HEK293 (cell line): ENCODE measurements around the gene TMEM255B.

Experiments used
- BCL11A ChIP-seq: fragments of 450-650 bp; formaldehyde crosslinking; IDR thresholded peaks from 2 replicates; pipeline ENCODE4 v1.5.1; 2016; ENCODE audit warnings: low read depth, missing biosample characterization, missing genetic modification characterization
- CTCF ChIP-seq: fragments of 450-650 bp; formaldehyde crosslinking; IDR thresholded peaks from 2 replicates; pipeline ENCODE4 v1.5.1; 2016; ENCODE audit warnings: missing biosample characterization, missing genetic modification characterization
- EGR2 ChIP-seq: fragments of 450-650 bp; formaldehyde crosslinking; IDR thresholded peaks from 2 replicates; pipeline ENCODE4 v1.5.1; 2016; ENCODE audit warnings: low read depth, missing biosample characterization, missing genetic modification characterization
- HOXD13 ChIP-seq: sonication (generic); formaldehyde crosslinking; IDR thresholded peaks from 2 replicates; pipeline ENCODE4 v1.8.0; 2022; ENCODE audit warnings: missing genetic modification reagents, borderline replicate concordance
- KLF9 ChIP-seq: fragments of 450-650 bp; formaldehyde crosslinking; IDR thresholded peaks from 2 replicates; pipeline ENCODE4 v1.5.1; 2016; ENCODE audit warnings: missing biosample characterization, missing genetic modification characterization, low read depth
- PRDM1 ChIP-seq: fragments of 450-650 bp; formaldehyde crosslinking; IDR thresholded peaks from 2 replicates; pipeline ENCODE4; 2016; ENCODE audit warnings: missing biosample characterization, missing genetic modification characterization
- REST ChIP-seq: fragments of 450-650 bp; formaldehyde crosslinking; IDR thresholded peaks from 2 replicates; pipeline ENCODE4 v1.5.1; 2016; ENCODE audit warnings: missing biosample characterization, missing genetic modification characterization
- TCF7L2 ChIP-seq: IDR thresholded peaks from 2 replicates; pipeline ENCODE4 v1.6.1; 2011; ENCODE audit warnings: low read depth, mild to moderate bottlenecking, inconsistent platforms, low read length, moderate library complexity, borderline replicate concordance
- TSHZ1 ChIP-seq: fragments of 450-650 bp; formaldehyde crosslinking; IDR thresholded peaks from 2 replicates; pipeline ENCODE4 v1.5.1; 2016; ENCODE audit warnings: missing biosample characterization, missing genetic modification characterization, borderline replicate concordance
- ZNF112 ChIP-seq: fragments of 450-650 bp; formaldehyde crosslinking; IDR thresholded peaks from 2 replicates; pipeline ENCODE4 v1.5.0; 2017; ENCODE audit warnings: missing biosample characterization, missing genetic modification characterization
- ZNF175 ChIP-seq: fragments of 450-650 bp; formaldehyde crosslinking; IDR thresholded peaks from 2 replicates; pipeline ENCODE4 v1.5.1; 2016; ENCODE audit warnings: missing biosample characterization, missing genetic modification characterization
- ZNF202 ChIP-seq: fragments of 450-650 bp; formaldehyde crosslinking; IDR thresholded peaks from 2 replicates; pipeline ENCODE4 v1.5.1; 2016; ENCODE audit warnings: missing biosample characterization, missing genetic modification characterization, borderline replicate concordance
- ZNF211 ChIP-seq: fragments of 450-650 bp; formaldehyde crosslinking; IDR thresholded peaks from 2 replicates; pipeline ENCODE4 v1.5.1; 2016; ENCODE audit warnings: low read depth, missing biosample characterization, missing genetic modification characterization
- ZNF223 ChIP-seq: fragments of 450-650 bp; formaldehyde crosslinking; IDR thresholded peaks from 2 replicates; pipeline ENCODE4 v1.5.1; 2016; ENCODE audit warnings: missing biosample characterization, missing genetic modification characterization
- ZNF248 ChIP-seq: fragments of 450-650 bp; formaldehyde crosslinking; IDR thresholded peaks from 2 replicates; pipeline ENCODE4 v1.5.1; 2017; ENCODE audit warnings: missing biosample characterization, missing genetic modification characterization
- ZNF549 ChIP-seq: fragments of 450-650 bp; IDR thresholded peaks from 2 replicates; pipeline ENCODE4 v1.5.1; 2018; ENCODE audit warnings: missing biosample characterization, missing genetic modification characterization, mild to moderate bottlenecking, inconsistent platforms, moderate library complexity
- ZNF626 ChIP-seq: fragments of 450-650 bp; sonication (Bioruptor Pico); formaldehyde crosslinking; IDR thresholded peaks from 2 replicates; pipeline ENCODE4 v1.5.1; 2018; ENCODE audit warnings: missing biosample characterization, missing genetic modification characterization, inconsistent platforms
- ZNF701 ChIP-seq: fragments of 450-650 bp; formaldehyde crosslinking; IDR thresholded peaks from 2 replicates; pipeline ENCODE4 v1.5.1; 2016; ENCODE audit warnings: missing biosample characterization, missing genetic modification characterization
- ZSCAN30 ChIP-seq: fragments of 450-650 bp; IDR thresholded peaks from 2 replicates; pipeline ENCODE4 v1.5.1; 2018; ENCODE audit warnings: missing biosample characterization, mild to moderate bottlenecking, missing genetic modification characterization, moderate library complexity
- TF ChIP-seq, protein P1 (sequence below): fragments of 450-650 bp; formaldehyde crosslinking; IDR thresholded peaks from 2 replicates; pipeline ENCODE4 v1.5.1; 2016; ENCODE audit warnings: missing biosample characterization, missing genetic modification characterization
- TF ChIP-seq, protein P2 (sequence below): fragments of 450-650 bp; formaldehyde crosslinking; IDR thresholded peaks from 2 replicates; pipeline ENCODE4 v1.5.1; 2016; ENCODE audit warnings: missing biosample characterization, missing genetic modification characterization, low read depth
- TF ChIP-seq, protein P3 (sequence below): fragments of 450-650 bp; formaldehyde crosslinking; IDR thresholded peaks from 2 replicates; pipeline ENCODE4 v1.5.1; 2017; ENCODE audit warnings: missing biosample characterization, missing genetic modification characterization

Gene TMEM255B

GRCh38 chr13:113774177-113775107 is 15.4 kb downstream of the TMEM255B start (continued):
- TF ChIP-seq ZNF701 (tag by site-specific recombination) (no peak), REST (tag by site-specific recombination) (no peak), ZNF112 (no peak), TSHZ1 (tag by site-specific recombination) (no peak), ZNF202 (tag by site-specific recombination) (no peak), ZNF549 (tag by site-specific recombination) (no peak), BCL11A (tag by site-specific recombination) (no peak), HOXD13 (no peak), PRDM1 (tag by site-specific recombination) (no peak), CTCF (tag by site-specific recombination) (no peak), EGR2 (tag by site-specific recombination) (no peak), ZNF211 (tag by site-specific recombination) (no peak), ZSCAN30 (tag by site-specific recombination) (no peak), ZNF626 (tag by site-specific recombination) (no peak), ZNF248 (tag by site-specific recombination) (no peak), ZNF175 (peak; percentile 24), ZNF223 (tag by site-specific recombination) (no peak), KLF9 (peak; percentile 27), TCF7L2 (no peak)
- TF ChIP-seq, protein P1, sequence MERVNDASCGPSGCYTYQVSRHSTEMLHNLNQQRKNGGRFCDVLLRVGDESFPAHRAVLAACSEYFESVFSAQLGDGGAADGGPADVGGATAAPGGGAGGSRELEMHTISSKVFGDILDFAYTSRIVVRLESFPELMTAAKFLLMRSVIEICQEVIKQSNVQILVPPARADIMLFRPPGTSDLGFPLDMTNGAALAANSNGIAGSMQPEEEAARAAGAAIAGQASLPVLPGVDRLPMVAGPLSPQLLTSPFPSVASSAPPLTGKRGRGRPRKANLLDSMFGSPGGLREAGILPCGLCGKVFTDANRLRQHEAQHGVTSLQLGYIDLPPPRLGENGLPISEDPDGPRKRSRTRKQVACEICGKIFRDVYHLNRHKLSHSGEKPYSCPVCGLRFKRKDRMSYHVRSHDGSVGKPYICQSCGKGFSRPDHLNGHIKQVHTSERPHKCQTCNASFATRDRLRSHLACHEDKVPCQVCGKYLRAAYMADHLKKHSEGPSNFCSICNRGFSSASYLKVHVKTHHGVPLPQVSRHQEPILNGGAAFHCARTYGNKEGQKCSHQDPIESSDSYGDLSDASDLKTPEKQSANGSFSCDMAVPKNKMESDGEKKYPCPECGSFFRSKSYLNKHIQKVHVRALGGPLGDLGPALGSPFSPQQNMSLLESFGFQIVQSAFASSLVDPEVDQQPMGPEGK (tag by site-specific recombination), result no peak
- TF ChIP-seq, protein P2, sequence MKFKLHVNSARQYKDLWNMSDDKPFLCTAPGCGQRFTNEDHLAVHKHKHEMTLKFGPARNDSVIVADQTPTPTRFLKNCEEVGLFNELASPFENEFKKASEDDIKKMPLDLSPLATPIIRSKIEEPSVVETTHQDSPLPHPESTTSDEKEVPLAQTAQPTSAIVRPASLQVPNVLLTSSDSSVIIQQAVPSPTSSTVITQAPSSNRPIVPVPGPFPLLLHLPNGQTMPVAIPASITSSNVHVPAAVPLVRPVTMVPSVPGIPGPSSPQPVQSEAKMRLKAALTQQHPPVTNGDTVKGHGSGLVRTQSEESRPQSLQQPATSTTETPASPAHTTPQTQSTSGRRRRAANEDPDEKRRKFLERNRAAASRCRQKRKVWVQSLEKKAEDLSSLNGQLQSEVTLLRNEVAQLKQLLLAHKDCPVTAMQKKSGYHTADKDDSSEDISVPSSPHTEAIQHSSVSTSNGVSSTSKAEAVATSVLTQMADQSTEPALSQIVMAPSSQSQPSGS (tag by site-specific recombination), result no peak
- TF ChIP-seq, protein P3, sequence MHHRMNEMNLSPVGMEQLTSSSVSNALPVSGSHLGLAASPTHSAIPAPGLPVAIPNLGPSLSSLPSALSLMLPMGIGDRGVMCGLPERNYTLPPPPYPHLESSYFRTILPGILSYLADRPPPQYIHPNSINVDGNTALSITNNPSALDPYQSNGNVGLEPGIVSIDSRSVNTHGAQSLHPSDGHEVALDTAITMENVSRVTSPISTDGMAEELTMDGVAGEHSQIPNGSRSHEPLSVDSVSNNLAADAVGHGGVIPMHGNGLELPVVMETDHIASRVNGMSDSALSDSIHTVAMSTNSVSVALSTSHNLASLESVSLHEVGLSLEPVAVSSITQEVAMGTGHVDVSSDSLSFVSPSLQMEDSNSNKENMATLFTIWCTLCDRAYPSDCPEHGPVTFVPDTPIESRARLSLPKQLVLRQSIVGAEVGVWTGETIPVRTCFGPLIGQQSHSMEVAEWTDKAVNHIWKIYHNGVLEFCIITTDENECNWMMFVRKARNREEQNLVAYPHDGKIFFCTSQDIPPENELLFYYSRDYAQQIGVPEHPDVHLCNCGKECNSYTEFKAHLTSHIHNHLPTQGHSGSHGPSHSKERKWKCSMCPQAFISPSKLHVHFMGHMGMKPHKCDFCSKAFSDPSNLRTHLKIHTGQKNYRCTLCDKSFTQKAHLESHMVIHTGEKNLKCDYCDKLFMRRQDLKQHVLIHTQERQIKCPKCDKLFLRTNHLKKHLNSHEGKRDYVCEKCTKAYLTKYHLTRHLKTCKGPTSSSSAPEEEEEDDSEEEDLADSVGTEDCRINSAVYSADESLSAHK (tag by site-specific recombination), result no peak
